HG02884 (cell line): ENCODE data around the gene BRD7.

Experiments used
- ATAC-seq: cut with Tn5 transposase; IDR thresholded peaks from one replicate; pipeline ENCODE4 v1.9.1; 2021; ENCODE audit warnings: mild to moderate bottlenecking, moderate library complexity; ENCODE audit not compliant: unreplicated experiment

The BRD7 gene

DNA sequence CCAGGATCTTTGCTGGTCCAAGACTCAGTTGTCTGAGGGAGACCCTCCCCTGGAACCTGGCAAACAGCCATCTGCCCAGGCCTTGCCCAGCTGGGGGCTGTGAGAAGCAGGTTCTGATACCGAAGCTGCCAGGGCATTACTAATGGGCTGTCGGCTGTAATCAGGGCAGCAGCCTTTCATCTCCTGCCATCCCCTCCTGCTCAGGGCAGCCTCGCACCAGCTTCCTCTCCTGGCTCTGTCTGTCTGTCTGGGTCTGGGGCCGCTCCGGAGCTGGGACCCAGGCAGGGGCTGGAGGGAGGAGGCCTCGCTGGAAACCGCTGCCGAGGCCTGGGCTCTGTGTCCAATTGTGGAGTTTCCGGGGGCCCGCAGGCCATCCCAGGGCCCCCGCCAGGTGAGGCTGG lies 21.6 kb upstream of the BRD7 start:
- ATAC-seq = no peak

GRCh38 chr16:50389900-50390299 lies 21.1 kb upstream of the BRD7 start:
- no peak for ATAC-seq

GRCh38 chr16:50388496-50388895 lies 19.7 kb upstream of the BRD7 start:
- no peak for ATAC-seq

GRCh38 chr16:50386774-50387173 lies 18.0 kb upstream of the BRD7 start:
- no peak for ATAC-seq

GRCh38 chr16:50386139-50386538 lies 17.4 kb upstream of the BRD7 start:
- ATAC-seq = no peak

DNA sequence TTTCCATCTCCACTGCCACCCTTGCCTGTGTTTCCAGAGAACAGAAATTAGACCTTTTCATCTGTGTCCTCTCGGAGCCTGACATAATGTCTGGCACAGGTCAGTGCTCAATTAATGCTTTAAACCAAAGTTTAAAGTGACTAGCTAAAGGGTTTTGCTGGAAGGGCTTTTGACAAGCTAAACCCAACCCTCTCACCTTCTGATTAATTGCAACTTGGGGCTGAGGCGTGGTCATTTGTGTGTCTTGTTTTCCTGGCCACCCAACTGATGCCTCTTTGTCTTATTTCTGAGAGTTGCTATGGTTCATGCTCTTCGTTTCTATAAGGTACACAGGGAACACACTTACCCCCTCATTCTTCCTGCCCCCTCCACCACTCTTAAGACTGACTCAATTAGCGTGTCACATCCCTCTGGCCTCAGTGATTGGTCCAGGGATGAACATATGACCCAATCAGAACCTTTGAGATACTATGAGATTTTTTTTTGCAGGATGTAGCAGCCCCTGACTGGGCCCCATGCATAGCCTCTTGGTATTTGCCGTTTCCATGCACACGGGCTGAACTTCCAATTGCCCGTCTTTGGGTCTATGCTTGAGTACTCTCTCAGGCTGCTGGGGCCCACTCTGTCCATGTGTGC lies 15.8 kb upstream of the BRD7 start:
- no peak for ATAC-seq

GRCh38 chr16:50381679-50382440 lies 13.1 kb upstream of the BRD7 start:
- no peak for ATAC-seq

GRCh38 chr16:50378417-50378816 lies 9.6 kb upstream of the BRD7 start:
- ATAC-seq = no peak

- ATAC-seq = no peak
Measured at GRCh38 chr16:50377001-50377400, 8.2 kb upstream of the BRD7 start.

DNA sequence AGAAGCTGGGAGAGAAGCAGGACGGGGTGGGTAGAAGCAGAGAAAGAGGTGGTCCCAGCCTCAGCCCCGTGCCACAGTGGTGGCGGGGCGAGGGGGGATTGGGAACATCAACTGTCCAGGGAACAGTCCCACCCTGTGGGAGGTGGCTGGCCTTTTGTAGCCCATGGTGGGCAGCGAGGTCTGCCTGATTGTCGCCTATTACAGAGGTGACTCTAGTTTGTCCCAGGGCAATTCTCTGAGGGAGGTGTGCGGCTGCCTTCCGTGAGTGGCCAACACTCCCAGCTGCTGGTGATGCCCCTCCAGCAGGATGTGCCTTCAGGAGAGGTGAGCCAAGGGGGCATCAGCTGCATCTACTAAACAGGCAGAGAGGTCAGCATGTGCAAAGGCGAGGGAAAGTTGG lies 5.0 kb upstream of the BRD7 start:
- ATAC-seq = no peak

- ATAC-seq = no peak
Measured at GRCh38 chr16:50373345-50373701, 4.5 kb upstream of the BRD7 start.

DNA sequence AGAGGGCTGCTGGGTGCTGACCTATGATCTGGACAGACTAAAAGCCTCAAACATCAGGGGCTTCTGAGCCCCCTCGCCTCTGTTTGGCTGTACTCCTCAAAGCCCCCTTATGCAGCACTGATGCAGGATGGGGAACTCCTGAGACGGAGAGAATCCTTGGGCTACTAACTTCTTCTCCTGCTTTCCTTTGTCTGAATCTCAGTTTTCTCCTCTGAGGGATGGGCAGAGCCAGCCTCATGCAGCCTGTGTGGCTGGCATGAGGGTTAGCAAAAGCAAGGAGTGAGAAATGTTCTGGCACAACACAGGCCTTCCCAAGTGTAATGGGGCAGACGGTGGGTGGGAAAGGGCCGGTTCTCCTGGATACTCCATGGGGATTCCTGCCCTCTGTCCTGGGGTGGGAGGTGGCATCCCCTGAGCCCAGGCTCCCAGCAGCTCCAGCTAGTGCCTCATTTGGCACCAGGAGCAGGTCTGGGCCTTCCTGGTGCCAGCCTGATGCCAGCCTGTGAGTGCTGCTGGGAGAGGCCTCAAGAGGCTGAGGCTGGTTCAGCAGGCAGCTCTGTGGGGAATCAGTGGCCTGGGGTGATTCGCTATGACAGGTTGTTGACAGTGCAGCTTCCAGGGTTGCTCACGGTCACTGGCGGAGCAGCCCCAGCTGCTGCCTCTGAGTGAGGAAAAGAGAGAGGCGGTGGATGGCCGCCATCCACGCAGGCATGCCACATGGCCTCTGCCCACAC lies 4.0 kb upstream of the BRD7 start:
- no peak for ATAC-seq

- ATAC-seq = no peak
Measured at GRCh38 chr16:50371936-50372595, 3.3 kb upstream of the BRD7 start.

- ATAC-seq = no peak
Measured at GRCh38 chr16:50371036-50371716, 2.4 kb upstream of the BRD7 start.

- no peak for ATAC-seq
Measured at GRCh38 chr16:50369133-50369804, 481 bp upstream of the BRD7 start.

- ATAC-seq = no peak
Measured at GRCh38 chr16:50367777-50368409, 895 bp downstream of the BRD7 start.

GRCh38 chr16:50365791-50366575 lies 2.8 kb downstream of the BRD7 start:
- ATAC-seq = no peak

DNA sequence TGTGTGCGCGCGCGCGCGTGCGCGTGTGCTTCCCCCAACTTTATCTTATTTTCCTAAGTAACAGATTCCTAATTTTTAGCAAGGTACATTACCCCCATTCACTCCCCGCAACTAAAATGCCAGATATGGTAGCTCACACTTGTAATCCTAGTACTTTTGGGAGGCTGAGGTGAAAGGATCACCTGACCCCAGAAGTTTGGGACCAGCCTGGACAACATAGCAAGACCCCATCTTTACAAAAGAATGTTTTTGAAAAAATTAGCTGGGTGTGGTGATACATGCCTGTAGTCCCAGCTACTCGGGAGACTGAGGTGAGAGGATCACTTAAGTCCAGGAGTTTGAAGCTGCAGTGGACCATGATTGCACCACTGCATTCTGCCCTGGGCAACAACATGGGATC lies 5.1 kb downstream of the BRD7 start:
- no peak for ATAC-seq

- no peak for ATAC-seq
Measured at GRCh38 chr16:50360779-50361178, 8.0 kb downstream of the BRD7 start.
